ENCODE results near the gene ZBTB37. TPM values are rescaled to one million over a fixed set of nuclear protein-coding genes. Genes with fewer than 3 reads are reported as not detected.

ZBTB37 gene
- total RNA-seq, 6 donors from 2014 or later: 5.3 to 17.8 (median 12.0) TPM

- ATAC-seq (ENCODE audit: low FRiP score in 2 of 2) (no peak), DNase-seq (no peak)
- no peak overlapping the region for H3K27ac ChIP-seq
- no peaks in the 10 kb centered on the region for H3K9me3 ChIP-seq
- TF ChIP-seq POLR2AphosphoS5 (IDR thresholded peaks at IDR 0.05) (no peak), EP300 (IDR thresholded peaks at IDR 0.05) (no peak), CTCF (IDR thresholded peaks at IDR 0.05) (no peak), POLR2A (IDR thresholded peaks at IDR 0.05) (no peak)
- 86 to 91% methylated on average over 5 of the region's 5 CpGs for WGBS, 2 donors
- peaks cover 20 to 33% (median 27%) of the 10 kb centered on the region in 4 donors for H3K4me1 ChIP-seq
- no peaks in the 10 kb centered on the region for H3K27me3 ChIP-seq
- peaks cover 15 to 74% (median 29%) of the 10 kb centered on the region in 4 donors for H3K36me3 ChIP-seq
- H3K4me3 ChIP-seq: peak overlapping the region in 1 of 4 donors; percentile 16
These were observed 3.9 kb upstream of the ZBTB37 start for GRCh38 chr1:173864179-173864867.

- peak overlapping the region in 2 of 4 donors; percentile 5 to 97 for H3K27ac ChIP-seq
- H3K27me3 ChIP-seq: no peaks in the 10 kb centered on the region
- H3K36me3 ChIP-seq: peaks cover 15 to 61% (median 29%) of the 10 kb centered on the region in 4 donors
- H3K4me1 ChIP-seq: peaks cover 33 to 46% (median 40%) of the 10 kb centered on the region in 4 donors
- H3K4me3 ChIP-seq: peak overlapping the region in 2 of 4 donors; percentile 72 to 80
- DNase-seq (no peak), ATAC-seq (ENCODE audit: low FRiP score in 2 of 2) (no peak)
- WGBS, 2 donors: 40 to 46% methylated on average over 4 of the region's 4 CpGs
- TF ChIP-seq POLR2AphosphoS5 (IDR thresholded peaks at IDR 0.05): no peak
- TF ChIP-seq POLR2A (IDR thresholded peaks at IDR 0.05): no peak
- no peak for TF ChIP-seq EP300 (IDR thresholded peaks at IDR 0.05)
- no peak for TF ChIP-seq CTCF (IDR thresholded peaks at IDR 0.05)
- no peaks in the 10 kb centered on the region for H3K9me3 ChIP-seq
These were observed 2.6 kb upstream of the ZBTB37 start for GRCh38 chr1:173865468-173866164.

GRCh38 chr1:173866413-173867115 lies 1.6 kb upstream of the ZBTB37 start:
- no peak for ATAC-seq (ENCODE audit: low FRiP score in 2 of 2)
- peak overlapping the region; percentile 72 to 80 (median 80) for H3K4me3 ChIP-seq
- no peak for DNase-seq
- peaks cover 35 to 56% (median 46%) of the 10 kb centered on the region in 4 donors for H3K4me1 ChIP-seq
- no peaks in the 10 kb centered on the region for H3K9me3 ChIP-seq
- H3K27me3 ChIP-seq: no peaks in the 10 kb centered on the region
- H3K36me3 ChIP-seq: peaks cover 15 to 53% (median 29%) of the 10 kb centered on the region in 4 donors
- WGBS, 2 donors: 11 to 23% methylated on average over 2 of the region's 2 CpGs
- TF ChIP-seq EP300 (IDR thresholded peaks at IDR 0.05) (no peak), POLR2AphosphoS5 (IDR thresholded peaks at IDR 0.05) (no peak), CTCF (IDR thresholded peaks at IDR 0.05) (no peak), POLR2A (IDR thresholded peaks at IDR 0.05) (no peak)
- H3K27ac ChIP-seq: peak overlapping the region; percentile 94 to 99 (median 98)

DNA sequence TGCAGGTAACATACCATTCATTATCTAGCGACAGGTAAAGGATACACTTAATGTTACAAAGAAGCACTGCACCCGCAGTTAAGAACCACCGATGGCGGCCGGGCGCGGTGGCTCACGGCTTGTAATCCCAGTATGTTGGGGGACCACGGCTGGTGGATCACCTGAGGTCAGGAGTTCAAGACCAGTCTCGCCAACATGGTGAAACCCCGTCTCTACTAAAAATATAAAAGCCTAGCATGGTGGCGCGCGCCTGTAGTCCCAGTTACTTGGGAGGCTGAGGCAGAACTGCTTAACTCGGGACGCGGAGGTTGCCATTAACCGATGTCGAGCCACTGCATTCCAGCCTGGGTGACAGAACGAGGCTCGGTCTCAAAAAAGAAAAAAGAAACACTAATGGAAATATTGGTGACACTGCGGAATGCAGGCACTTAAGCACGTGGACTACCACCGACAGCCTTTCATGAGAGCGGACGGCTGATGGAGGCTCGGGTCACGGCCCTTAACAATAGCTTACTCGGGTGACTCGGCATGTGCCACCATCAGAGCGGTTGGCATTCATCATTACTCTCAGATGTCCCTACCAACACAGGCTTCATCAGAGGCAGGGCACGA lies 933 bp upstream of the ZBTB37 start:
- Histone ChIP-seq H3K27me3 (no peaks in the 10 kb centered on the region), H3K4me1 (peaks cover 35 to 61% (median 47%) of the 10 kb centered on the region in 4 donors), H3K9me3 (no peaks in the 10 kb centered on the region), H3K36me3 (peaks cover 15 to 46% (median 27%) of the 10 kb centered on the region in 4 donors), H3K4me3 (peak overlapping the region; percentile 72 to 80 (median 80)), H3K27ac (peak overlapping the region; percentile 94 to 99 (median 98))
- TF ChIP-seq EP300 (IDR thresholded peaks at IDR 0.05) (no peak), POLR2AphosphoS5 (IDR thresholded peaks at IDR 0.05) (no peak), POLR2A (IDR thresholded peaks at IDR 0.05) (no peak), CTCF (IDR thresholded peaks at IDR 0.05) (no peak)
- peak; percentile 0 to 12 for ATAC-seq (ENCODE audit: low FRiP score in 2 of 2)
- WGBS, 2 donors: 3 to 7% methylated on average over 30 to 32 of the region's 32 CpGs
- peak in 1 of 2 donors; percentile 86 for DNase-seq

Data from upper lobe of left lung (tissue), 6 donors.